Prostate gland (tissue), 2 donors: Measurements from ENCODE around the gene MPEG1.
A peak's percentile ranks its signal among the peaks of the same experiment; 100 is the strongest.

Experiments
- POLR2A ChIP-seq: fragments of 450-650 bp; IDR thresholded peaks from one replicate; pipeline ENCODE4 v1.6.1; 2016; ENCODE audit warnings: antibody characterized with exemption, mild to moderate bottlenecking
- POLR2AphosphoS5 ChIP-seq: sonication (generic); formaldehyde crosslinking; IDR thresholded peaks from one replicate; pipeline ENCODE4 v1.6.1; 2017; ENCODE audit warnings: antibody characterized with exemption
- TF ChIP-seq, protein P1 (sequence below), 4 experiments: fragments of 200-600 bp in 2 of 4; fragments of 450-650 bp in 2 of 4; sonication (generic) in 2 of 4; IDR thresholded peaks; 1 replicate in 3 of 4; 2 replicates in 1 of 4; pipeline ENCODE4 v1.5.1; 2016 to 2019; ENCODE audit warnings: antibody characterized with exemption in 4 of 4, mild to moderate bottlenecking in 2 of 4, moderate library complexity in 2 of 4

DNA sequence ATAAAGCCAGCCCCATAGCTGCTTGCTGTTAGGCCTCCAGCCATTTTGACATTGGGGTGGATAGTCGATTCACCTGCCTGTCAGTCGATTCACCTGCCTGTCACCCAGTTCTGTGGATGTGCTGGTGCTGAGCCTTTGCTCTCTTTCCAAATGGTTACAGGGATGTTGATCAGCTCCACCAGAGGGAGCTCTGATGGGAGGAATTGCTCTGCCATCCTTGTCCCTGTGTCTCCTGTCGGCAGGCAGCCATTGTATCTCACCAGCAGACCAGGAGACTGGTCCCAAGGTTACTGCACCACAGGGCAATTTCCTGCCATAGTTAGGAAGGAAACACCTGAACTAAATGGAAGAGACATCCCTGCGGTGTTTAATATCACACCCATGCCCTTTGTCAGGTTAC, 6.1 kb downstream of the MPEG1 start:
- TF ChIP-seq, protein P1, sequence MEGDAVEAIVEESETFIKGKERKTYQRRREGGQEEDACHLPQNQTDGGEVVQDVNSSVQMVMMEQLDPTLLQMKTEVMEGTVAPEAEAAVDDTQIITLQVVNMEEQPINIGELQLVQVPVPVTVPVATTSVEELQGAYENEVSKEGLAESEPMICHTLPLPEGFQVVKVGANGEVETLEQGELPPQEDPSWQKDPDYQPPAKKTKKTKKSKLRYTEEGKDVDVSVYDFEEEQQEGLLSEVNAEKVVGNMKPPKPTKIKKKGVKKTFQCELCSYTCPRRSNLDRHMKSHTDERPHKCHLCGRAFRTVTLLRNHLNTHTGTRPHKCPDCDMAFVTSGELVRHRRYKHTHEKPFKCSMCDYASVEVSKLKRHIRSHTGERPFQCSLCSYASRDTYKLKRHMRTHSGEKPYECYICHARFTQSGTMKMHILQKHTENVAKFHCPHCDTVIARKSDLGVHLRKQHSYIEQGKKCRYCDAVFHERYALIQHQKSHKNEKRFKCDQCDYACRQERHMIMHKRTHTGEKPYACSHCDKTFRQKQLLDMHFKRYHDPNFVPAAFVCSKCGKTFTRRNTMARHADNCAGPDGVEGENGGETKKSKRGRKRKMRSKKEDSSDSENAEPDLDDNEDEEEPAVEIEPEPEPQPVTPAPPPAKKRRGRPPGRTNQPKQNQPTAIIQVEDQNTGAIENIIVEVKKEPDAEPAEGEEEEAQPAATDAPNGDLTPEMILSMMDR (IDR thresholded peaks at IDR 0.05) = peak in 3 of 4 experiments; percentile 41 to 54 (median 43)
- no peak for TF ChIP-seq POLR2A
- no peak for TF ChIP-seq POLR2AphosphoS5
